Iris pigment epithelial cell (primary cell): ENCODE results near the gene B3GNT7.
"Not testable (repeated sequence)": the region's sequence is repeated elsewhere in the genome, so short reads cannot be mapped to it uniquely, and the experiment has no call there.

ENCODE experiments used
- DNase-seq: peaks from one replicate; pipeline ENCODE4 v3.0.0-alpha.2; 2011; ENCODE audit warnings: low read depth

B3GNT7 gene

DNA sequence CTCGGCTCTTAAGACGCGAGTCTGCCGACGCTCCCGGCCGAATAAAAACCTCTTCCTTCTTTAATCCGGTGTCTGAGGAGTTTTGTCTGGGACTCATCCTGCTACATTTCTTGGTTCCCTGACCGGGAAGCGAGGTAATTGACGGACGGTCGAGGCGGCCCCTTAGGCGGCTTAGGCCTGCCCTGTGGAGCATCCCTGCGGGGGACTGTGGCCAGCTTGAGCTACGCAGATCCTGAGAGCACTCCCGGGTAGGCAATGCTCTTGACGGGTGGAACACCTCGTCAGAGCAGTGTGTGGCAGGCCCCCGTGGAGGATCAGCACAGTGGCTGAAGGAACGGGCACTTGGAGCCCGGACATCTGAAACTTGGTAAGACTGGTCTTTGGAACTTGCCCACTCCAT is 5.6 kb downstream of the B3GNT7 start:
- DNase-seq: not testable (repeated sequence)

GRCh38 chr2:231403421-231404182 is 8.1 kb downstream of the B3GNT7 start:
- peak; percentile 25 for DNase-seq

DNA sequence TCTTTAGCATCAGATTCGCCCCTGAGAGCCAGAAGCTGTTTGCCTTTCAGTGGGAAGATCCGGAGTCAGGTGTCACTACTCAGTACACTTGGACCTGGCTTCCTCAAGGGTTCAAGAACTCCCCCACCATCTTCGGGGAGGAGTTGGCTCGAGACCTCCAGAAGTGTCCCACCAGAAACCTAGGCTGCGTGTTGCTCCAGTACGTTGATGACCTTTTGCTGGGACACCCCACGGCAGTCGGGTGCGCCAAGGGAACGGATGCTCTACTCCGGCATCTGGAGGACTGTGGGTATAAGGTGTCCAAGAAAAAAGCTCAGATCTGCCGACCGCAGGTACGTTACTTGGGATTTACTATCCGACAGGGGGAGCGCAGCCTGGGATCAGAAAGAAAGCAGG is 8.7 kb downstream of the B3GNT7 start:
- DNase-seq: not testable (repeated sequence)

DNA sequence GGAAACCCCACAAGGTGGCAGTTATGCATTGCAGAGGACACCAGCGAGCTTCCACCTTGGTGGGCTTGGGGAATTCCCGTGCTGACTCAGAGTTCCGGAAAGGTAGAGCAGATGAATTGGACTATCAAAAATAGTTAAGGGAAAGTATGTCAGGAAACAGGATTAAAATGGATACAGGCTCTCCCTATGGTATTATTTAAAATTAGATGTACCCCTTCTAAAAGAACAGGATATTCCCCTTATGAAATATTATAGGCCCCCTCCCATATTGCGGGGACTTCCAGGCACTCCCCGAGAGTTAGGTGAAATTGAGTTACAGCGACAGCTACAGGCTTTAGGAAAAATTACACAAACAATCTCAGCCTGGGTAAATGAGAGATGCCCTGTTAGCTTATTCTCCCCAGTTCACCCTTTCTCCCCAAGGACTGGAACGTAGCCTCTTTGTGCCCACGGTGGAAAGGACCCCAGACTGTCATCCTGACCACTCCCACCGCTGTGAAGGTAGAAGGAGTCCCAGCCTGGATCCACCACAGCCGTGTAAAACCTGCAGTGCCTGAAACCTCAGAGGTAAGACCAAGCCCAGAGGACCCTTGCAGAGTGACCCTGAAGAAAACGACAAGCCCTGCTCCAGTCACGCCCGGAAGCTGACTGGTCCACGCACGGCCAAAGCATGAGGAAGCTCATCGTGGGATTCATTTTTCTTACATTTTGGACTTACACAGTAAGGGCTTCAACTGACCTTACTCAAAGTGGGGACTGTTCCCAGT is 10.3 kb downstream of the B3GNT7 start:
- DNase-seq: not testable (repeated sequence)

- not testable (repeated sequence) for DNase-seq
Observed at GRCh38 chr2:231407686-231408085, 12.2 kb downstream of the B3GNT7 start.

DNA sequence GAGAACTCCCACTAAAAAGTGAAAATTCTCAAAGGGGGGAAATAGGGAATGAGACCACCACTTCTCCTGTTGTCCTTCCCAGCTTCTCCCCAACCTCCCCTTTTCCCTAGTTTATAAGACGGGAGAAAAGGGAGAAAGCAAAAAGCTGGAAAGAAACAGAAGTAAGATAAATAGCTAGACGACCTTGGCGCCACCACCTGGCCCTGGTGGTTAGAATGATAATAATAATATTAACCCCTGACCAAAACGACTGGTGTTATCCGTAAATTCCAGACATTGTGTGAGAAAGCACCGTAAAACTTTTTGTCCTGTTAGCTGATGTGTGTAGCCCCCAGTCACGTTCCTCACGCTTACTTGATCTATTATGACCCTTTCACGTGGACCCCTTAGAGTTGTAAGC is 12.8 kb downstream of the B3GNT7 start:
- DNase-seq: not testable (repeated sequence)

GRCh38 chr2:231409776-231410175 is 14.3 kb downstream of the B3GNT7 start:
- no peak for DNase-seq

DNA sequence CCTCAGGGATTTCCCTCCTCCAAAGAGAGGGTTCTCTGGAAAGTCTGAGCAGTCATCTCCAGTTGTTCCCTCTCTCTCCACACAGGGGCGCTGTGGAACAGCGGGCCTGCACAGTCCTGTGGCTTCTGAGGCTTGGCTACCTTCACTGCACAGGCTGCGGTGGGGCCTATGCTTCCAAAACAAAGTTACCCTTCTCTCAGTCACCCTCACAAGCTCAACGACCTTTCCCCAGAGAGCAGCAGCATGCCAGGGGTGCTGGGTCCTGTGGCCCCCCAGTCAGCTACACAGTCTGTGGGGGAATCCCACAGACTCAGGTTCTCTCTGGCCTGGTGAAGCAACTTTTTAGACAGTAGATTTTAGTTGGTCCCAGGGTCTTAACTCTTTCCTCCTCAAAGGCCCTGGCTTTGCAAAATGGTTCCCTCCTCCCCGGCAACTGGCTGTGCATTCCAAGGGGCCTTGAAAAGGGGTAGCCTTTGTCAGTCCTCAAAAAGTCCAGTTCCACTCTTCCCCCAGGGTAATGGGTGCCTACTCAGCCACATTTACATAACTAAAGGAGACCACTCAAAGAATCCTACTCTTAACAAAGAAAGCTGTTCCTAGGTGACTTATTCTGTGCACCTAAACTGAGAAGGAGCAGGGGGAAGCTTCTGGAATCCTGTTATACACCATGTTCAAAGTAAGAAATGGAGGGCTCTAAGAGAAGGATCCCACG is 14.9 kb downstream of the B3GNT7 start:
- DNase-seq: no peak

GRCh38 chr2:231411237-231411636 is 15.7 kb downstream of the B3GNT7 start:
- no peak for DNase-seq

DNA sequence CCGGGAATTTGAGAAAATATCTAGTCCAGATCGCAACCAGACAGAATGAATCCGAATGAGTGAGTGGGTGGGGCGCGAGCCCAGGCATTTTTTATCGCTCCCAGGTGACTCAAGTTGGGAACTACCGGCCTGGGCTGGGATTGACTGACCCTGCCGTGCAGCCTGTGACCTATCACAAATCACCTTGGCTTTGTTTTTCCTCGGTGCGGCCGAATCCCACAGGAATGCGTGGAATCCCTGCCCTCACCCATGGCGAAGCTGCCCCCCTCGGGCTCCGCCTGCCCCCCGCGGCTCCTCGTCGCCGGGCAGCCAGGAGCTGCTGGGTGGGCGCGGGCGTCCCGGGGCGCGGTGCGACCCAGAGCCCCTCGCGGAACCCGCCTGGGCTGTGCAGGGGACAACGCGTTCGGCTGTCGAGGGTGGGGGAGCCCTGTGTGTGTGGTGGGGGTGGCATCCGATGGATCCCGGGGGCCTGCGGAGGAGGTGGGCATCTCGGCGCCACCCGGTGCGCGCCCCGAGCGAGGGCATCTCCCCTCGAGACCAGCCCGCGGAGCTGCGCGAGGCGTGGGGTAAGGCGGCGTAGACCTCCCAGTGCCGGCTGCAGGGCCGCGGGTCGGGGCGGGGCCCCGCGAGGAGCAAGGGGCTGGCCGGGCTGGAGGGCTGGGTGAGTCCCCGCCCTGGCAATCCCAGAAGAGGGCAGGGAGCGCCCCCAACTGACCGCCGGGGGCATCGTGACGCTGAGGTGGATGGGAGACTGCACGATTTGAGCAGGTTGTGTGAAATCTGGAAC is 16.5 kb downstream of the B3GNT7 start:
- peak; percentile 74 for DNase-seq

DNA sequence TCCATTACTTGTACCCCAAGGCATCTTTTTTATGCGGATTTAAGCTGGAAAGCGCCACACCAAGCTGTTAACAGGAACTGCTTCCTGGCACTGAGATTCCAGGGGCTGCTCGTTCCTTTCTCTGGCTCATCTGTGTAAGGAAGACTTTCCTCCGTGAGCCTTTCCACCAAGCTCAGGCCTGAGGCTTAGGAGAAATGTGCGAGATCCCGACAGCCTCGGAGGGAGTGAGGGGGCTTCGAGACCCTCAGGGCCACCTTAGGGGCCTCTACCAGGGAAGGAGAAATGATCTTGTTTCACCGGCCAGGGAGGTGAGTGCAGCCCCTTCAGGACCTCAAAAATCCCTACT is 17.1 kb downstream of the B3GNT7 start:
- DNase-seq: no peak

DNA sequence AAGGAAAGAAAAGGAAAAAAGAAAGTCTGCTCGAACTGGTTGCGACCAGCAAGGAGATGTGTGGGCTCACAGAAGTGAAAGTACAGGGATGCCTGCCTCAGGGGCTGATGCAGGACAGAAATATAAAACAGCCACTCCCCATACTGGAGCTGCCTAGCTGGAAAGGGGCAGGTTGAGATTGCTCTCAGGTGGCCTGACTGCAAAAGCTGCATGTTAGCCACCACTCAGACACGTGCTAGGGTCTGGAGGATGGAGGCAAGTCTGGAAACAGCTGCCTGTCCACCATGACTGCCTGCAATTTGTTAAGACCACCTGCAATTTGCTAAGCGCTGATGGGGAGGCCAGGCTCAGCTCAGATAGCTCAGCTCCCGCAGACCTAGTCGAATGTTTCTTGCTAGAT is 17.9 kb downstream of the B3GNT7 start:
- no peak for DNase-seq

DNA sequence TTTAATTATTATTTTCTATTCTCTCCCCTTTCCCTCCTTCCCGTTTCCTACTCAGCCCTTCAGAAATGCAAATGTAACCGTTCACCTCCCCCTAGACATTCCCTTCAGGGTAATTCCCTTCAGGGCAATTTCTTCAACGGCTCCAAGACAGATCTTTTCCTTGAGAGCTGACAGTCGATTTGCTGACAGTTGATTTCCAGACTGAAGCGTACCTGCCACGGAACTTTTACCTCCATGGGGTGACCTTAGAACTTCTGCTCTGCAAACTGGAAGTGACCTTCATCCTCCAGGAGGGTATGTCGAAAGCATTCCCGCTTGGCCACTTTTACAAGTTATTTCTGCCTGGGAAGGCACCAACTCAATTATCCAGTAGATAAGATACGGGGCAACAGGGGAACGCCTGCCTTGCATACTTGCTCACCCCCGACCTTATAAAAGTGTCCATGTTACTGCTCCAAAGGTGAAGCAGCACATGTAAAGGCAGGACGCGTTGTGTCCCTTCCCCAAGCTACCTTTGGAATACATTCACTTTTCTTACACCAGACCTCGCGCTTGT is 18.5 kb downstream of the B3GNT7 start:
- DNase-seq: no peak

DNA sequence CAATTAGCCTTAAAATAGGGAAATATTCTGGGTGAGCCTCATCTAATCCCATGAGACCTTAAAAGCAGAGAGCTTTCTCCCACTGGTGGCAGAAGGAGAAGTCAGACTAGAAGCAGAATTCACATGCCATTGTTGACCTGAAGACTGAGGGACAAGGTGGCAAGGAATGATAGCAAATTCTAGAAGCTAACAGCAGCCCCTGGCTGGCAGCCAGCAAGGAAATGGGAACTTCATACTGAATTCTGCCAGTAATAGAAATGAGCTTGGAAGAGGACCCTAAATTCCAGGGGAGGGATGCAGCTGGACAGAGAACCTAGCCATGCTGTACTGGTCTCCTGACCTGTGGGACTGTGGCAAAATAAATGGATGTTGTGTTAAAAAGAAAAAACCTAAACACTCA is 19.5 kb downstream of the B3GNT7 start:
- DNase-seq: no peak

DNA sequence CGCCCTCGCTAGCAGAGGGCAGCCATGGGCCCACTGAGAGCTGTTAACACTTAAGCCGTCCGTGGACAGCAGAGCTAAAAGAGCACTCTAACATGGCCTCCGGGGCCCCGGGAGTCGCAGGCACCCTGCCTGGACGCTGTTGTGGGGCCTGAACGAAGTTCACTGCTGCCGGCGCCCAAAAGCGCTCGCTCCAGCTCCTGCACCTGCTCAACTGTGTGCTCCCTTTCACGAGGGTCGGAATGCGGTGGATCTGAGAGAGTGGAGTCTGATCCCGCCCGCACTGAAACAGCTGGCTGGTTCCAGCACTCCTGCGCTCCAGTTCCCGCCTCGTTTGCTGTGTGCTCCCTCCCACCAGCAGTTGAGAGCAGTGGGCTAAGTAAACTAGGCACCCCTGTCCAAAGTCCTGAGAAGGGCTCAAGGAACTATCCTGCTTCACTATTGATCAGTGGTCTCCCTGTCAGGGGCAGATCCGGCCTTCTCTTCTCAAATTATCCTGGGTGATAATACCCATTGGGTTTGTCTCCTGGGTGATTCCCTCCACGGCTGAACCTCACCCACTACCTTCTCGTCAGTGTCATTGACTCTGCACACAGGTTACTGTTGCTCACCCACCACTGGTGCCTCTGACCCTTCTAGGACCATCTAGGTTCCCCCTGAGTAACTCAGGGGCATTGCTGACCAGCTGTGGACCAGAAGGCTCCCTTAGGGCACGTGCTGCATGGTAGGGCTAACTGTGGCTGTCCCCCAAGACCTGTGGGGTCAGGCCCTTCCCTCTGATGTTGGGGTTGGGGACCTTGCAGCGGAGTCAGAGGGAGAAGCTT is 23.5 kb downstream of the B3GNT7 start:
- DNase-seq: no peak

DNA sequence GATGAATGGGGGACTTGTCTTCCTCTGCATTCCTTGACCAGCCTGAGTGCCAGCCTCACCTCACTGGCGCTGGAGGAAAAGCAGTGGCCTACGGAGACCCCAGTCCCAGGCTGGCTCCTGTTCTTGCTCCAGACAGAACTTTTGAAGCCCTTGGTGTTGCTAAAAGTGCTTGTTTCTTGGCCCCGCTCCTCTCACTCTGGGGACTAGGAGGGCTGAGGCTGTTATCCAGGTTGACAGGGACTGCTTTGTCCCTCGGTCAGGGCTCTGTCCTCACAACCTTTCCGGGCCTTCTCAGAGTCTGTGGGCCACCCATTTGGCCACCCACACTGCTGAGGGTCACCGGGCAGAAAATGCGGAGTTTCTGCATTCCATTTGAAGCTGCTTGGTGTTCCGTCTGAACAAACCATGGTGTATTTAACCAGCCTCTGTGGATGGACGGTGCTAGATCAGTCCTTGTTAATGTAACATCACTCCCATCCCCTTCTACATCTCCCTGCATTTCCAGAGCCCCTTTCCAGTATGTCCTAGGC is 25.6 kb downstream of the B3GNT7 start:
- DNase-seq: no peak

DNA sequence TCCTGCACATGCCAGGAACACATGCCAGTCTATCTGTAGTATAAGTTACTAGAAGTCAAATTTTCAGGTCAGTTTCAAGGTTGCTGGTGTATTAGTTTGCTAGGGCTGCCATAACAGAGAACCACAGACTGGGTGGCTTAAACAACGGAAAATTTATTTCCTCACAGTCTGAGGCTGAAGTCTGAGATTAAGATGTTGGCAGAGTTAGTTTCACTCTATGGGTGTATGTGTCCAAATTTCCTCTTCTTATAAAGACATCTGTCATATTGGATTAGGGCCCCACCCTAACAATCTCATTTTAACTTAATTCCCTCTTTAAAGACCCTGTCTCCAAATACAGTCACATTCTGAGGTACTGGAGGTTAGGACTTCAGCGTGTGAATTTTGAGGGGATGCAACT is 26.5 kb downstream of the B3GNT7 start:
- DNase-seq: no peak

DNA sequence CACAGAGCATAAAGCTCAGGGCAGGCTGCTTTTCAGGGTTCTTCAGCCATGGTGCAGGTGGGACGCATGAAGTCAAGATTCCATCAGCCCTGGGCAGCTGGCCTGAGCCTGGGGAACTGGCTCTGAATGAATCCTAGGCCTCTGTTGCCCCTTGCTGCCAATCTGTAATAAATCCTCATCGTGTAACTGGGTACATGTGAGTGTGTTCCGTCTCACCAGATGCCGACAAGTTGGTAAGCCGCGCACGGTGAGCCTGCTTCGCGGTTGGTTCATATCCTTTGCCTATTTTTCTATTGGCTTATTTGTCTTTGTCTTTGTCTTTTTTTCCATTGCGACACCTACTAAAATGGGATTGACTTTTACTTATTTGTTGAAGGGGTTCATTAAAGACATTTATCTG is 27.7 kb downstream of the B3GNT7 start:
- DNase-seq: no peak

- no peak for DNase-seq
Observed at GRCh38 chr2:231425291-231425810, 29.8 kb downstream of the B3GNT7 start.
